Umbilical cord (tissue), 2 donors: ENCODE data around the gene CAP1. TPM values are rescaled to one million over a fixed set of nuclear protein-coding genes. Genes with fewer than 3 reads are reported as not detected.

Source experiments
- DNase-seq: peaks from one replicate; pipeline ENCODE4 v3.0.0-alpha.2; 2015; ENCODE audit warnings: low spot score
- total RNA-seq: library from RNA; depleted of rRNA; stranded (reverse); fragments of >200 nt; gene quantifications from one replicate; pipeline ENCODE4 v1.2.3, GENCODE V29; 2014; ENCODE audit warnings: low replicate concordance; ENCODE audit not compliant: insufficient read depth

Gene CAP1
- total RNA-seq, 1 donor from 2014 or later, result 287 TPM

DNA sequence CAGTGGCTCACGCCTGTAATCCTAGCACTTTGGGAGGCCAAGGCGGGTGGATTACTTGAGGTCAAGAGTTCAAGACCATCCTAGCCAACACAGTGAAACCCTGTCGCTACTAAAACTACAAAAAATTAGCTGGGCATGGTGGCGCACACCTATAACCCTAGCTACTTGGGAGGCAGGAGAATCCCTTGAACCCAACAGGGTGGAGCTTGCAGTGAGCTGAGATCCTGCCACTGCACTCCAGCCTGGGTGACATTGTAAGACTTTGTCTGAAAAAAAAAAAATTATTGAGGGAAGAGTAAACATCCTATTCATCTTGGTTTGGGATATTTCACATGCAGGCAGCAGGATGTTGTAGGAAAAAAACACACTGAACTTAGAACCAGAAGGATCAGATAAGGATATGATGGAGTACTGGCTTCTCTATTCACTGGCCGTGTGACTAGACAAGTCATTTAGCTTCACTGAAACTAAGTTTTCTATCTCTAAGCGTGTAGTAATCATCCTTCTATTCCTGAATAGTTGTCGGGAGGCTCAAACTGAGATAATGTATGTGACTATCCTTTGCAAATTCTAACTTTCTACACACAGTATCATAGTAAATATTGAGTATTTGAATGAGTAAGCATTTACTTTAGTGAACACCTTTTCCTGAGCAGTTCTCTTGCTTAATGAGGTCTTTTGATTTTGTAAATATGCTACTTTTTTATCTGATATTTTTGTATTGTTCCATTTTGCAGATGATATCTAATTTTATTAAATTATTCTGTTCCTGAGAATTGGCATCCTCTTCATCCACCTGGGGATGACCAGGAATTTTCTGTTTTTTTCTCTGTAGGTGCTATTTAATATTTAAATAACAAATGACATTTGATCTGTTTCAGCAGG lies 18.2 kb downstream of the CAP1 start:
- DNase-seq, result no peak

DNA sequence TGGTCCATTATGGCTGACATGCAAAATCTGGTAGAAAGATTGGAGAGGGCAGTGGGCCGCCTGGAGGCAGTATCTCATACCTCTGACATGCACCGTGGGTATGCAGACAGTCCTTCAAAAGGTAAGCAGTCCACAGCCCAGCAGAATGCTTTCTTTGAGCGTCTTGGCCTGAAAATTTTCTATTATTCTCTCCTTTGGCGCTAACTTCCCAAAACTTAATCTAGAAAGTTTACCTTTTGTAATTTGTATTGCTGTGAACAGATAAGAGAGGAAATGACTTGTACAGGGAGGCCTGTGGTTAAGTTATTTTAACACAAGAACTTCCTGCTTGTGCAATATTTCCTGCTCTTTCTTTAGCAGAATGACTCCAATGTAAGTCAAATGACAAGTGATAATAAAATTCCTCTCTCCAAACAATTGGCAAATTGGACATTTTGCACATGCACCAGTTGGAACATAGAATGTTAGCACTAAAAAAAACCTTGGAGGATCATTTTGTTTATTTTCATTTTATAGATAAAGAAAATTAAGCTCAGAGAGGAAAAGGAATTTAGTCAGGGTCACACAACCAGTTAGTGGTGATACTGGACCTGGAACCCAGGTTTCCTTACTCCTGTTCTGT lies 18.9 kb downstream of the CAP1 start:
- no peak for DNase-seq

DNA sequence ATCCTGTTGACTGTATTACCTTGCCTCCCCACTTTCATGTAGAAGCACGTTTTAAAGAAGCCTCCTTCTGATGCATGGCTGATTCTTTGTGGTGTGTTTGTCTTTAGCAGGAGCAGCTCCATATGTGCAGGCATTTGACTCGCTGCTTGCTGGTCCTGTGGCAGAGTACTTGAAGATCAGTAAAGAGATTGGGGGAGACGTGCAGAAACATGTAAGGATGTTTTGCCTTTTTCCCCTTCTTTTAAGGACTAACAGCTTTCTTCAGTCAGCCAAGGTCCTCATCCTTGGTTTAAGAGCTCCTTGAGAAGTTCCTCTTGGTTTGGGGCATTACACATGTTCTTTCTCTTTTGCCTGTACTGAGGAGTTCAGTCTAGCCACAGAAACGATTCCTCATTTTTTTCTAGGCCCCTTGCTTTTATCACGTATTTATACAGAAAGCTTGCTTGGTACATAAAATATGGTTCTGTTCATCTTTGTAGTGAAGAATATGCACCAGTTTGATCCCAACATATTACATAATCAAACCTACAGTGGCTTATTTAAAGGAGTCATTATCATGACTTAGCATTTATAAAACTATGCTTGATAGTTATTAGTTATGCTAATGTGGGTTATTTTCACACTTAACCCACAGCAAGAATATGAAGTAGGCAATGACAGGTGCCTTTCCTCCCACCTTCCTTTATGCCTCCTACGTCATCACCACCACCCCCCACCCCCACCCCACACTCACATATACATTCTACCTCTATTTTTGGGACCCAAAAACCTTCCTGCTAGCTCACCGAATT lies 19.6 kb downstream of the CAP1 start:
- no peak for DNase-seq

DNA sequence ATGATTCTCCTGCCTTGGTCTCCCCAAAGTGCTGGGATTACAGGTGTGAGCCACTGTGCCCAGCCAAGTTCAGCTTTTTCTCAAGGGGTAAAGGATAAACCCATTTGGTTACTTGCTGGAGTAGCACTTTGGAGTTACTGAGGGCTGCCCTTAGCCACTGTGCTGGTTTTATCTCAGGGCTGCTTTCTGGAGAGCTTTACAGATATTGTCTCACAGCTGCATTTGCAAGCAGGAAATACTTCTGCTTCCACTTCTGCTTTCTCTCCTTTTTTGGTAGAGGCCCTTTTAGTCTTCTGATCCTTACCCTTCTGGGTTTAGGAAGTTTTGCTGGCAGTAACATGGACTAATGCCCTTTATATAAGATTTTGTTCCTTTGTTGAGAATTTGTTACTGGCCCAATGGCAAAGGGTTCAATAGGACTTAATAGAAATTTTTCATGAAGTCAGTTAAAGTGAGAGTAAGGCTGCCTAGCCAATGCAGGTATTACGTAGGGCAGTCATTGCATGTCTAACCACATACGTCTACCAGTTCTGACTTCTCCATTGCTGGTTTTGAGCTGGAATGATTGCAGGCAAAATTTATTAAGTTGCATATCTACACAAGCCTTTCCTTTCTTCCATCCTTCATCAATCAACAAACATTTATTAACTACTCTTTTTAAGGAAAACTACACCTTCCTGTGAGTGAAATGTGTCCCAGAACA lies 24.4 kb downstream of the CAP1 start:
- DNase-seq, result peak; percentile 36

DNA sequence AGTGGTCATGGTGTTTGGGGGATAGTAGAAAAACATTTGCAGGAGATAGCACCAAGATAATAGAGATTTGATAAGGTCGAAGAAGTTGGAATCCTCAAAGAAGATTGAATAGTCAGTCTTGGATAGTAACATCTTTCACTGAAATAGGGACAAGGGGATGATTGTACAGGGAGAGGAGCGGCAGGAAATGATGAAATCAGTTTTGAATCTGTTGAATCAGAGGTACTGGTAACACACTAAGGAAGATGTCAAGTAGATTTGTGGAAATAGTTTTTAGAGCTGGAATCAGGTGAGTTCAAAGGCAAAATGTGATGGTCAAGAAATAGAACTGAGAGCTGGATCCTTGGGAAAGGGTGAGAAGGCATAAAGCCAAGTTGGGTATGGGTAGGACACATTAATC lies 26.5 kb downstream of the CAP1 start:
- no peak for DNase-seq

DNA sequence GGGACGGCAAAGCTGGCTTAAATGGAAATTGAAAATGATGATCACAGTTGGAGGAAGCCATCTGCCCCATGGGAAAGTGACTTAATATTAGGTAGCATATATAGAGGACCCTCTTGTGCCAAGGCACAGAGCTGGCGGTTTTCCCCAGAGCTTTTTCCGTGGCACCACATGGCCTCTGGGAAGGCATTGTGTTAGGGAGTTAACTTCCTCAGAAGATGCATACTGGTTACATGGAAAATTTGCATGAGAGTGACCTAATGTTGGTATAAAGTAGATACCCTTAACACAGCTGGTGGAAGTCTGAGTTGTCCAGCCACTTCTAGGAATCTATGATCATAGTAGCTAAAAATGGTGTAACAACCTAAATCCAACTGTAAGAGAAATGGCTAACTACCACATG lies 27.3 kb downstream of the CAP1 start:
- DNase-seq, result no peak

DNA sequence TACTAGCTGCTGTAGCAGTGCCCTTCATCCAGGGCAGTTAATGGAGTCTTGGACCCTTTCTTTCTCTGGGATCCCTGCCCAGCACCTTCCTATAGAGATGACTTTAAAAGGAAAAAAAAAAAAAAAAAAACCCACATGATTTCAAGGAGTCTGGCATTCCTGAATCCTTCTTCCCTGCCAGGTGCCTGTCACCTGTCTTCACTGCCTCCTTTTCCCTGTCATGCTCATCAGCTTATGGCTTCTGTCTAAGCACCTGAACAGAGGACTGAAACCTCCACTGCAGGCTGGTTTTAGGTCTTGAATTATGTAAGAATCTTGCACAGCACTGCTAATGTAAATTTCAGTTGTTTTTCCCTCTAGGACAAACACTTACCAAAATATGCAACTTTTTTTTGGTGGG lies 31.6 kb downstream of the CAP1 start:
- DNase-seq, result no peak

DNA sequence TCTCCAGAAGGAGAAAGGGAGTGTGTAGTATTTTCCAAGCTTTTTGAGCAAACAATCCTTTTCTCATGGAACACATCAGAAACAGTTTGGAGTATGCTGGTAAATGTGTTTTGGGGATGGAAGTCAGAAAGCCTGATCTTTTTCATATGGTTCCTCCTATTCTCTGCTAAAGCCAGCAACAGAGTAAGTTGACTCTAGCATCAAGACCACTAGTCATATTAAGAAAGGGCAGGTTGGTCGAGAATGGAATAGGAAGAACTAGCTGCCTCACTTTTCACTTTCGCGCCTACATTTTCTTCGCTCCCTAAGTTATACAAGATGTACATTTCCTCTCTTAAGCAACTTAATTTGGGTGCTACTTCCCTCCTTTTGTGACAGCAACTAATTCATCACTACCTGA lies 32.5 kb downstream of the CAP1 start:
- DNase-seq, result no peak

DNA sequence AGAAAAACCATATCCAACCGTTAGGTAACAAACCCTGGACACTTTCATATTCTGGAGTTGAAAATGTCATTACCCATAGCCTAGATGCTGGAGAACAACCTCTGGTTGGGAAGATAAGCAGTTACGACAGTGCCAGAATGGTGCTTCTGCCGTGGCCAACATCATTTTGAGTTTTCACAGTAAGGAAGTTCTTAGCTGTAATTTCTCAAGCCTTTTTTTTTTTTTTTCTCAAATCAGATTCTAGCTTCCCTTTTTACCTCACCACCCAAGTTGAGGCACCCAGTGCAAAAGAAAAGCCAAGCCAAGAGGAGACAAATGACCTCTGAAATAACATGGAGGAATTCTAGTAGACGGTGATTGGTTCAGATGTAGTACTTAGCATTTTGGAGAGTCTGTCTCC lies 34.7 kb downstream of the CAP1 start:
- no peak for DNase-seq

DNA sequence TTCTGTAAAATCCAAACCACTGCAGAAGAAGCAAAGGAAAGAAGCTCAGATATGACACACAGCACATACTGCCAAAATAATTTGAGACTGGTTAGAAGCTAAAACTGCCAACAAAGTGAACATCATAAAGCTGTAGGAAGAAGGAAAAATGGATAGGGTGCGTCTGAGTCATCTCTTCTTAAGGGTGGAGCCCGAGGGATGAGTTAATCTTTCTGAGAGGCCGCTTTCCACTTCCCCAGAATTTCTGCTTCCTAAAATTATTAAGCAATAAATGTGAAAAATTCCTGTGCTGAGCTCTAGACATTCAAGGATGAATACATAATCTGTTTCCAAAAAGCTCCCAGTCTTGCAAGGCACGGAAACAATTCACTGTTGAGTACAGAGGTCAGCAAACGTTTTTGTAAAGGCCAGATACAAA lies 36.4 kb downstream of the CAP1 start:
- DNase-seq, result peak; percentile 98

DNA sequence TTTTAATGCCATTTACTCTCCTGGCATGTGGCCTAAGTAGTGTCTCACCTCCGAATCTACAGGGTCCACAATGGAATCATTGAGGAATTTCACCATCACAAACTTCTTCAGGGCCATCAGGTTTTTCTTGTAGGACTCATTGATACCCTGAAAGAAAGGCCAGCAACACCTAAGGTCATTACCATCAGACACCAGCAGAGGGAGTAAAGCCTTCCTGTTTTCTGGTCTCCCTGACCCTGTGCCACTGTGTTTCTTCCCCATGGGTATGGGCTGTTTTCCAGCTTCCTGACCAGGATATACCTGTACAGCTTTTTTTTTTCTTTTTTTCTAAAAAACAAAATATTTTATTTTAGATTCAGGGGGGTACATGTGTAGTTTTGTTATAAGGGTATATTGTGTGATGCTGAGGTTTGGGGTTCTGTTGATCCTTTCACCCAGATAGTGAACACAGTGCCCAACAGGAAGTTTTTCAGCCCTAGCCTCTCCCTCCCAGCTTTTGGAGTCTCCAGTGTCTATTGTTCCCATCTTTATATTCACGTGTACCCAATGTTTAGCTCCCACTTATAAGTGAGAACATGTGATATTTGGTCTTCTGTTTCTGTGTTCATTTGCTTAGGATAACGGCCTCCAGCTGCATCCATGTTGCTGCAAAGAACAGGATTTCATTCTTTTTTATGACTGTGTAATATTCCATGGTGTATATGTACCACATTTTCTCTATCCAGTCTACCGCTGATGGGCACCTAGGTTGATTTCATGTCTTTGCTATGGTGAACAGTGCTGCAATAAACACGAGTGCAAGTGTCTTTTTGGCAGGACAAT lies 38.2 kb downstream of the CAP1 start:
- peak; percentile 44 for DNase-seq

DNA sequence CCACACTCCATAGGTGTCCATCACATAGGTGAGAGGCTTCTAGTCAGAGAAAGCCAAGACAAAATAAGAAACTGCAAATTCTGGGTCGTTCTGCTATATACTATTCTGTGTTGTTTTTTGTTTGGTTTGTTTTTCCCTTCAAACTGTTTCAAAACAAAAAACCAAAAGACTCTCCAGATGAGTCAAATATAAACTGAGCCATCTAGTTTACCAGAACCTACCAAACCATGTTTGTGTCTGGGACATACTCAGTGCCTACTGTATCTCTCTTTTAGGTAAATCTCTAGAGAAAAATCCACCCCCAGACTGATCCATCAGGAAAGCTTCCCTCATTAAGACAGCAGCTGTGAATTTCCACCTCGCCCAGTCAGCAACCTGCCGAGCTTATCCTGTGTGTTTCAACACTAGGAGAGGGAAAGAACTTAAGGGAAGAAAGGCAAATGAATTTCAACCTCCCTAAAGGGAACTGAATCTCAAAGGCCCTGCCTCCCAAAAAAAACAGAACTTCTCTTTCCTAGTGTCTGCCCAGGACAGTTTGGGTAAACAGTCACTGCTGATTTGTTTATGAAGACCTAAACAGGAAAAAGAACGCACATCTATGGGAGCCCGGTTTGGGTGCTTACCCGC lies 39.4 kb downstream of the CAP1 start:
- no peak for DNase-seq

DNA sequence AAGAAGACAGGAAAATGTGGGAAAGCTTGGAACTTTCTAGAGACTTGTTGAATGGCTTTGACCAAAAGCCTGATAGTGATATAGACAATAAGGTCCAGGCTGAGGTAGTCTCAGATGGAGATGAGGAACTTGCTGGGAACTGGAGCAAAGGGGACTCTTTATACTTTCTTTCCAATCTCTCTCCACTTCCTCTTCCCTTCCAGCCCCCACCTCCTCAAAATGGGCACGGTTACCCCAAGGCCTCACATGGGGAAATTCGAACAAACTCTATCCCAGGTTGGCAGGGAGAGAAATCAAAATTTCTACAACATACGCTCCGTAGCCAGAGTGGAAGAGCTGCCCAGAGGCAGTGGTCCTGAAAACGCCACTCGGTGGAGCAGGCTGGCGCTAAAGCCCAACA lies 41.3 kb downstream of the CAP1 start:
- no peak for DNase-seq

DNA sequence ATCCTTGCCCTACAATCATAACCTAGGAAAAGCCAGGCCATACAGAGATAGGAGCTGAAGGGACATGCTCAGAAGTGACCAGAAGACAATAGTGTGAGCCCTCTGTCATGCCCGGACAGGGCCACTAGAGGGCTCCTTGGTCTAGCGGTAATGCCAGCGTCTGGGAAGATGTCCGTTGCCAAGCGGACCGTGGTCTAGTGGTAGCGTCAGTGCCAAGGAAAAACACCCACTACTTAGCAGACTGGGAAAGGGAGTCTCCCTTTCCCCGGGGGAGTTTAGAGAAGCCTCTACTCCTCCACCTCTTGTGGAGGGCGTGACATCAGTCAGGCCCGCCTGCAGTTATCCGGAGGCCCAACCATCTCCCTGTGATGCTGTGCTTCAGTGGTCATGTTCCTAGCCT lies 44.2 kb downstream of the CAP1 start:
- peak; percentile 66 for DNase-seq

DNA sequence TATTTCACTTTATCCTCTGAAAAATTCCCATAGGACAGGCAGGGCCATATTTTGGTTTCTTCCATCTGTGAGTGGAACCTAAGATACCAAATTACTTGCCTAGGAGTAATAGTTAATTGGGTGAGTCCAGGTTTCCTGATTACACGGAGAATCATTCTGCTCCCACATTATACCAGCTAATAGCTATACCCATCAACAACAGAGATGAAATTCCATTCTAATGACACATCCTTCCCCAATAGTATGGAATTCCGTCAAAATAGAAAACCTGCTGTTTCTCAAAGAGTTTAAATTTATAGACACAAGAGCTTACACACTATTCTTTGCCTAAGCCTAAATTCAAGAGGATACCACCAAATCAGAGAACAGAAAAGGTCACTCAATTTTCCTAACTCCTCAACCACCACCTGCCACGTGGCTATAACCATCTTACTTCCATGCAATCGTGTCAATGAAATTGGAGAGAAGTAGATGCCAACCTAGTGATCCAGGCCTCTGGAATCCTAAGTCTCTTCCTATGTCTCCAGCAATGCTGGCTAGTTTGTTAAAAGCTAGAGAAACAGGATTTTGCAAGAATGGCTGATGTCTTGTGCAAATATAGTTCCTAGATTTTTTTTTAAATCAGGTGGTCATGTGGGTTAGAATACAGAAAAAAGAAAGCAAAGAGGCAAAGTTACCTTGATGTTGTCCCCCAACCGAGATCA lies 50.3 kb downstream of the CAP1 start:
- DNase-seq, result no peak

DNA sequence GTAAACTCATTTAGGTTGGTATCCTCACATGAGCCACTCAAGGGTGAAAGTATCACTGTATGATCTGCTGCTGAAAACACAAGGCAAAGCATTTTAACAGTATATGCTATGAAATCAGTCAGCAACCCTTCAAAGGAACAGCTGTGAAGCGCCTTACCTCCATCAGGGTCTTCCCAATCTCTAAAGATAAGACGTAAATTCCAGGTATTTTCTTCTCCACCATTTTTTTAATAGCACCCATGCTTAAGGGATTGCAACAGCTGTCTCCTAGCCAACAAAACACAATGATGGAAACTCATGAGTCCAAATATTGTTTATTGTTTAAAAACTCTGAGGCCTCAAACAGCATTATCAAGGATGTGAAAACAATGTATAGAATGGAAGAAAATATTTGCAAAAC lies 51.7 kb downstream of the CAP1 start:
- DNase-seq, result no peak

DNA sequence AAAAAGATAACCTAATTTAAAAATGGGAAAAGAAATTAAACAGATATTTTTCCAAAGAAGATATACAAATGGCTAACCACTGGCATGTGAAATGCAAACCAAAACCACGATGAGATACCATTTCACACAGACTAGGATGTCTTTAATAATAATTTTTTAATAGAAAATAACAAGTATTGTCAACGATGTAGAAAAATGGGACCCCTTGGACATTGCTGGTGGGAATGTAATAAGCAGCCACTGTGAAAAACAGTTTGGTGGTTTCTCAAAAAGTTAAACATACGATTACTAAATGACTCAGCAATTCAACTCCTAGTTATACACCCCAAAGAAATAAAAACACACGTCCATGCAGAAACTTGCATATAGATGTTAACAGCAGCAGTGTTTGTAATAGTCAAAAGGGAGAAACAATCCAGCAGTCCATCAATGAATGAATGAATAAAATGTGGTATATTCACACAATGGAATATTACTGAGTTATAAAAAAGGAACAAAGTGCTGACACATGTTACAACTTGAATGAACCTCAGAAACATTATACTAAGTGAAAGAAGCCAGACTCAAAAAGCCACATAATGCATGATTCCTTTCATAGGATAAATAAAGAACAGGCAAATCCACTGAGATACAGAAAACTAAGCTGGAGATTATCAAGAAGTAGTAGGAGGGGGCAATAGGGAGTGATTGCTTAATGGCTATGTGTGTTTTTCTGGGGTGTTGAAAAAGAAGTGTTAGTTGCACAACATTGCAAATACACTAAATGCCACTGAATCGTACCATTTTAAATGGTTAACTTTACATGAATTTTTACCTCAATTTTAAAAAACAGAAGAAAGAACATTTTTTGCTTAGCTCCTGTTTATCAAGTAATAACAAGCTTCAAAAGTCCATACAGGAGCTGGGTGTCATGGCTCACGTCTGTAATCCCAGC lies 52.4 kb downstream of the CAP1 start:
- DNase-seq, result no peak

DNA sequence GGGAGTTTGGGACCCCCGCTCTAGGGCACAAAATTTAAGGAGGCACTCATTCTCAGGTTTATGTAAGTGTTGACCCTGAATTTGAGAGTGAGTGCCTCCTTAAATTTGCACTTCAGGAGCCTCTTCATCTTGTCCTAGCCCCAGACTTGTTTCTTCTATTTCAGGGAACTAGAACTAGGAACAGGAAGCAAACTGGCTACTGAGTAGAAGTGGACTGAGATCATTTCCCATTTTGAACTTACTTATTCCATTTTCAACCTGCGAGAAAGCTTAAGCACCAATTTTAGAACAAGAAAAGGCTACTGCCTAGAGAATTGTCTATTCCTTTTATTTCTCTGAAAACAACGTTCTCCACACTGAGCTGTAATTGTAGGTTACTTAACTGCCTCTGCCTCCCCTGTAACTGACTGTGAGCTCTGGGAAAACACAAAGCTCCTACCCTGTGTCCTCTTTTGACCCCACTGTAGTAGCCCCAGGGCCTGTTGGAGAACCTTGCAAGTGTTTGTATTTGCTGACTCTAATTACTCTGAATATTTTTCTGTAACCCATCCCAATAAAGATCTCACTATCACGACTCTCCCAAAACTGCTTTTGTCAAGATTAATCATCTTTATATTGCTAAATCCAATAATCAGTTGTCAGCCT lies 54.1 kb downstream of the CAP1 start:
- no peak for DNase-seq
